Measurements from ENCODE around the gene ZNF232. TPM values are rescaled to one million over a fixed set of nuclear protein-coding genes. Genes with fewer than 3 reads are reported as not detected.

ZNF232 gene
- total and polyA plus RNA-seq, 2 of the 13 experiments (the other 11 are each of a cell fraction or from before 2014, with no cell fraction given): 7.8 to 28.7 TPM

GRCh38 chr17:5111402-5112204 lies at the start of gene ZNF232 (continued):
- TF ChIP-seq ZNF280B (CRISPR knock-in tag; IDR thresholded peaks at IDR 0.05; ENCODE audit: borderline replicate concordance): peak; percentile 22; the same call in 1 of the 2 replicates
- peak; percentile 72; the same call in 1 of the 2 replicates for TF ChIP-seq ZNF503 (CRISPR knock-in tag; IDR thresholded peaks at IDR 0.05)
- no peak for TF ChIP-seq NR3C1 (CRISPR knock-in tag; IDR thresholded peaks at IDR 0.05)
- peak; percentile 83 for TF ChIP-seq U2AF1 (optimal IDR thresholded peaks at IDR 0.05; ENCODE audit: low read depth, low read length)
- TF ChIP-seq ZFP37 (CRISPR knock-in tag; IDR thresholded peaks at IDR 0.05; ENCODE audit: borderline replicate concordance): no peak
- peak; percentile 75; the same call in 1 of the 2 replicates for TF ChIP-seq ZHX1 (CRISPR knock-in tag; IDR thresholded peaks at IDR 0.05; ENCODE audit: low read depth)
- TF ChIP-seq GZF1 (CRISPR knock-in tag; IDR thresholded peaks at IDR 0.05): no peak
- peak; percentile 33; the same call in 1 of the 2 replicates for TF ChIP-seq ZBTB7A (CRISPR knock-in tag; IDR thresholded peaks at IDR 0.05)
- no peak for TF ChIP-seq ATF5 (CRISPR knock-in tag; IDR thresholded peaks at IDR 0.05; ENCODE audit: low read depth)
- TF ChIP-seq ZGPAT (CRISPR knock-in tag; IDR thresholded peaks at IDR 0.05): peak; percentile 86
- no peak for TF ChIP-seq PRPF4 (IDR thresholded peaks at IDR 0.05; ENCODE audit: low read depth, low read length, poor library complexity, severe bottlenecking)
- no peak for TF ChIP-seq TBL1XR1 (IDR thresholded peaks at IDR 0.05; ENCODE audit: borderline replicate concordance, low read length, partially characterized antibody)
- TF ChIP-seq RXRA (CRISPR knock-in tag; IDR thresholded peaks at IDR 0.05): peak; percentile 63
